ENCODE data around the gene KCNG1. TPM values are rescaled to one million over a fixed set of nuclear protein-coding genes. Genes with fewer than 3 reads are reported as not detected.

The KCNG1 gene
- total and polyA plus RNA-seq, 2 donors (not counting 1 experiment from before 2014, with no cell fraction given): 16.9 to 57.7 TPM

- no peaks in the 10 kb centered on the region for H3K79me2 ChIP-seq (ENCODE audit: control insufficient read depth, insufficient read depth, low read length)
- H3K27me3 ChIP-seq (replicated peaks in 1 of 4; ENCODE audit: control extremely low read depth in 1 of 4, control insufficient read depth in 3 of 4, insufficient read depth in 4 of 4, low read length in 3 of 4): peaks cover 0 to 3% (median 0%) of the 10 kb centered on the region in 4 experiments
- H3K27me3 Mint-ChIP-seq: peaks cover 59% of the 10 kb centered on the region
- CTCF ChIA-PET: interaction anchor here (0.6 to 1.2 kb wide), 4 partner anchors 10 to 278 kb away, joined by 3 to 4 read pairs (median 4); no protein-coding TSS in a partner anchor
- no peaks in the 10 kb centered on the region for H4K20me1 ChIP-seq (ENCODE audit: control insufficient read depth, insufficient read depth, low read length, poor library complexity, severe bottlenecking)
- H3K4me1 Mint-ChIP-seq: peaks cover 23% of the 10 kb centered on the region
- no peak for DNase-seq
- H3K36me3 ChIP-seq (replicated peaks in 1 of 2; ENCODE audit: control extremely low read depth in 1 of 2, control insufficient read depth in 1 of 2, extremely low read depth in 1 of 2, insufficient read depth in 2 of 2, low read length in 1 of 2): no peaks in the 10 kb centered on the region
- no peaks in the 10 kb centered on the region for H3K9me3 ChIP-seq (ENCODE audit: control extremely low read depth in 1 of 3, control insufficient read depth in 2 of 3, insufficient read depth in 1 of 3, low read length in 2 of 3)
- POLR2A ChIA-PET: no interaction called here
- H3K9me3 Mint-ChIP-seq (ENCODE audit: insufficient read depth): no peaks in the 10 kb centered on the region
- peaks cover 19 to 31% of the 10 kb centered on the region in 2 donors for H3K4me1 ChIP-seq (ENCODE audit: control insufficient read depth in 2 of 2, insufficient read depth in 2 of 2, low read length in 2 of 2)
- no peak overlapping the region for H3K4me3 Mint-ChIP-seq
- no peak for ATAC-seq (ENCODE audit: low read depth)
- no peak overlapping the region for H3K27ac Mint-ChIP-seq
- H3K4me3 ChIP-seq (ENCODE audit: control extremely low read depth in 1 of 5, extremely low read depth in 1 of 5, insufficient read depth in 1 of 5, low read depth in 2 of 5, low read length in 4 of 5): no peak overlapping the region
- WGBS (ENCODE audit: insufficient coverage): 50% methylated on average over 1 of the region's 1 CpG
- TF ChIP-seq CTCF (IDR thresholded peaks at IDR 0.05) (no peak), EZH2 (IDR thresholded peaks at IDR 0.05; ENCODE audit: borderline replicate concordance, insufficient read depth, low read depth, low read length, poor library complexity, severe bottlenecking) (no peak)
- H3K27ac ChIP-seq (ENCODE audit: low read length in 2 of 2): no peak overlapping the region
- H3K4me2 ChIP-seq (replicated peaks; ENCODE audit: low read depth, low read length, poor library complexity, severe bottlenecking): no peak overlapping the region
- intact Hi-C loops (cut with micrococcal nuclease): no loop called here
- no peak overlapping the region for H3K9ac ChIP-seq (ENCODE audit: low read length)
- H2AFZ ChIP-seq (ENCODE audit: insufficient read depth, low read depth, low read length, poor library complexity, severe bottlenecking): no peak overlapping the region
Measured at GRCh38 chr20:51029556-51029955, 6.6 kb upstream of the KCNG1 start.

- Histone ChIP-seq H3K9me3 (ENCODE audit: control extremely low read depth in 1 of 3, control insufficient read depth in 2 of 3, insufficient read depth in 1 of 3, low read length in 2 of 3) (no peaks in the 10 kb centered on the region), H3K4me2 (replicated peaks; ENCODE audit: low read depth, low read length, poor library complexity, severe bottlenecking) (no peak overlapping the region), H3K36me3 (replicated peaks in 1 of 2; ENCODE audit: control extremely low read depth in 1 of 2, control insufficient read depth in 1 of 2, extremely low read depth in 1 of 2, insufficient read depth in 2 of 2, low read length in 1 of 2) (no peaks in the 10 kb centered on the region), H3K27ac (ENCODE audit: low read length in 2 of 2) (no peak overlapping the region), H2AFZ (ENCODE audit: insufficient read depth, low read depth, low read length, poor library complexity, severe bottlenecking) (no peak overlapping the region), H3K4me3 (ENCODE audit: control extremely low read depth in 1 of 5, extremely low read depth in 1 of 5, insufficient read depth in 1 of 5, low read depth in 2 of 5, low read length in 4 of 5) (no peak overlapping the region), H4K20me1 (ENCODE audit: control insufficient read depth, insufficient read depth, low read length, poor library complexity, severe bottlenecking) (no peaks in the 10 kb centered on the region), H3K4me1 (ENCODE audit: control insufficient read depth in 2 of 2, insufficient read depth in 2 of 2, low read length in 2 of 2) (peaks cover 16 to 31% of the 10 kb centered on the region in 2 donors), H3K9ac (ENCODE audit: low read length) (no peak overlapping the region), H3K27me3 (replicated peaks in 1 of 4; ENCODE audit: control extremely low read depth in 1 of 4, control insufficient read depth in 3 of 4, insufficient read depth in 4 of 4, low read length in 3 of 4) (peaks cover 0 to 3% (median 1%) of the 10 kb centered on the region in 4 experiments), H3K79me2 (ENCODE audit: control insufficient read depth, insufficient read depth, low read length) (no peaks in the 10 kb centered on the region)
- peaks cover 67% of the 10 kb centered on the region for H3K27me3 Mint-ChIP-seq
- H3K27ac Mint-ChIP-seq: no peak overlapping the region
- TF ChIP-seq CTCF (IDR thresholded peaks at IDR 0.05): no peak
- no peak for TF ChIP-seq EZH2 (IDR thresholded peaks at IDR 0.05; ENCODE audit: borderline replicate concordance, insufficient read depth, low read depth, low read length, poor library complexity, severe bottlenecking)
- 31% methylated on average over 8 of the region's 10 CpGs for WGBS (ENCODE audit: insufficient coverage)
- POLR2A ChIA-PET: interaction anchor here (0.5 kb wide), 1 partner anchor 70 kb away, joined by 3 read pairs; no protein-coding TSS in a partner anchor
- ATAC-seq (ENCODE audit: low read depth) (no peak), DNase-seq (no peak)
- intact Hi-C loops (cut with micrococcal nuclease): no loop called here
- peaks cover 22% of the 10 kb centered on the region for H3K4me1 Mint-ChIP-seq
- H3K4me3 Mint-ChIP-seq: no peak overlapping the region
- H3K9me3 Mint-ChIP-seq (ENCODE audit: insufficient read depth): no peaks in the 10 kb centered on the region
- CTCF ChIA-PET: interaction anchor here (0.8 to 1.1 kb wide), 2 partner anchors 9 to 276 kb away, joined by 3 read pairs; no protein-coding TSS in a partner anchor
Measured at GRCh38 chr20:51028616-51029212, 5.8 kb upstream of the KCNG1 start.
